Thoracic aorta (tissue), 2 donors: Measurements from ENCODE around the gene EFCAB5. TPM values are rescaled to one million over a fixed set of nuclear protein-coding genes. Genes with fewer than 3 reads are reported as not detected.

Source experiments
- ATAC-seq: fragments of 150-250 bp; one replicate; pipeline ENCODE4 v1.8.0; 2017; ENCODE audit warnings: low read depth; ENCODE audit not compliant: insufficient number of reproducible peaks, low FRiP score
- DNase-seq: peaks from one replicate; pipeline ENCODE4 v3.0.0-alpha.2; 2020; ENCODE audit warnings: low spot score
- H3K27ac ChIP-seq, 2 donors: fragments of 200-600 bp; sonication (generic); 1 replicate in 1 of 2; 2 replicates in 1 of 2; pipeline ENCODE4 v1.5.1; 2016; ENCODE audit warnings: mild to moderate bottlenecking in 2 of 2, moderate library complexity in 2 of 2
- H3K27me3 ChIP-seq: fragments of 200-600 bp; sonication (generic); replicated peaks from 2 replicates; pipeline ENCODE4 v1.6.0; 2016; ENCODE audit warnings: mild to moderate bottlenecking; ENCODE audit not compliant: insufficient read depth
- H3K36me3 ChIP-seq: fragments of 200-600 bp; sonication (generic); one replicate; pipeline ENCODE4 v1.5.1; 2016
- H3K4me1 ChIP-seq, 2 donors: fragments of 200-600 bp; sonication (generic); 1 replicate in 1 of 2; 2 replicates in 1 of 2; pipeline versions ENCODE4 v1.5.1 to v1.6.0; 2016; ENCODE audit warnings: low read depth in 2 of 2, mild to moderate bottlenecking in 1 of 2; ENCODE audit not compliant: control insufficient read depth in 1 of 2
- H3K4me3 ChIP-seq: fragments of 200-600 bp; sonication (generic); 2 replicates; pipeline ENCODE4 v1.5.1; 2016; ENCODE audit warnings: mild to moderate bottlenecking
- H3K9me3 ChIP-seq: fragments of 200-600 bp; sonication (generic); 2 replicates; pipeline ENCODE4 v1.5.1; 2016
- total RNA-seq, 2 donors: library from RNA; depleted of rRNA; stranded (reverse); fragments of >200 nt; gene quantifications; one replicate each; pipeline versions ENCODE4 v1.1.0 to v1.2.3, GENCODE V29; 2016
- TF ChIP-seq, protein P1 (sequence below): fragments of 200-600 bp; sonication (generic); IDR thresholded peaks from one replicate; pipeline ENCODE4 v1.5.1; 2019; ENCODE audit warnings: antibody characterized with exemption

EFCAB5 gene
- total RNA-seq, 2 donors from 2014 or later, result 1.9 TPM; not detected in 1

- Histone ChIP-seq H3K4me1 (no peaks in the 10 kb centered on the region), H3K36me3 (no peaks in the 10 kb centered on the region), H3K4me3 (no peak overlapping the region), H3K27me3 (no peaks in the 10 kb centered on the region), H3K9me3 (no peaks in the 10 kb centered on the region), H3K27ac (no peak overlapping the region)
- ATAC-seq, result no peak
- DNase-seq, result no peak
- TF ChIP-seq, protein P1, sequence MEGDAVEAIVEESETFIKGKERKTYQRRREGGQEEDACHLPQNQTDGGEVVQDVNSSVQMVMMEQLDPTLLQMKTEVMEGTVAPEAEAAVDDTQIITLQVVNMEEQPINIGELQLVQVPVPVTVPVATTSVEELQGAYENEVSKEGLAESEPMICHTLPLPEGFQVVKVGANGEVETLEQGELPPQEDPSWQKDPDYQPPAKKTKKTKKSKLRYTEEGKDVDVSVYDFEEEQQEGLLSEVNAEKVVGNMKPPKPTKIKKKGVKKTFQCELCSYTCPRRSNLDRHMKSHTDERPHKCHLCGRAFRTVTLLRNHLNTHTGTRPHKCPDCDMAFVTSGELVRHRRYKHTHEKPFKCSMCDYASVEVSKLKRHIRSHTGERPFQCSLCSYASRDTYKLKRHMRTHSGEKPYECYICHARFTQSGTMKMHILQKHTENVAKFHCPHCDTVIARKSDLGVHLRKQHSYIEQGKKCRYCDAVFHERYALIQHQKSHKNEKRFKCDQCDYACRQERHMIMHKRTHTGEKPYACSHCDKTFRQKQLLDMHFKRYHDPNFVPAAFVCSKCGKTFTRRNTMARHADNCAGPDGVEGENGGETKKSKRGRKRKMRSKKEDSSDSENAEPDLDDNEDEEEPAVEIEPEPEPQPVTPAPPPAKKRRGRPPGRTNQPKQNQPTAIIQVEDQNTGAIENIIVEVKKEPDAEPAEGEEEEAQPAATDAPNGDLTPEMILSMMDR, result no peak
Measured at GRCh38 chr17:29968271-29968670, 26.8 kb downstream of the EFCAB5 start.

- Histone ChIP-seq H3K4me3 (no peak overlapping the region), H3K36me3 (no peaks in the 10 kb centered on the region), H3K9me3 (no peaks in the 10 kb centered on the region), H3K4me1 (no peaks in the 10 kb centered on the region), H3K27me3 (no peaks in the 10 kb centered on the region), H3K27ac (no peak overlapping the region)
- TF ChIP-seq, protein P1, result no peak
- ATAC-seq, result no peak
- DNase-seq, result no peak
Measured at GRCh38 chr17:29972277-29972676, 30.8 kb downstream of the EFCAB5 start.

DNA sequence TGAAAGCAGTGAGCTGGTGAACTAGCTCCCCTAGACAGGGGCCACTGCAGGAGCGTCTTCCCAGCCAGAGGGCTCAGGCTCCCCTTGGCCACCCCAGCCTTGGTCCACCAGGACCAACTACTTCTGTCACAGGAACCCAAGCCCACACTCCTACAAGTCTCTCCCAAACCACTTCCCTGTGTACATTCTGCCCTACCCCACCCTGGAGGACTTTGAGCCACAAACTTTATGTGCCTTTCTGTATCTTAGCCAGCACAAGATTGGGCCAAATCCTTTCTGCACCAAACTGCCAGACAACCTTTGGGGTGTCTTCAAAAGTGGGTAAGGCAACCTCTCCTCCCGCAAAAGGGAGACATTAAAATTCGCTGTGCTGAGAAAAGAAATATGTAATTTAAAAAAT is 31.6 kb downstream of the EFCAB5 start:
- H3K9me3 ChIP-seq, result no peaks in the 10 kb centered on the region
- H3K4me3 ChIP-seq, result no peak overlapping the region
- no peaks in the 10 kb centered on the region for H3K27me3 ChIP-seq
- H3K36me3 ChIP-seq, result no peaks in the 10 kb centered on the region
- no peak for ATAC-seq
- DNase-seq, result no peak
- TF ChIP-seq, protein P1, result no peak
- H3K4me1 ChIP-seq, result no peaks in the 10 kb centered on the region
- no peak overlapping the region for H3K27ac ChIP-seq

DNA sequence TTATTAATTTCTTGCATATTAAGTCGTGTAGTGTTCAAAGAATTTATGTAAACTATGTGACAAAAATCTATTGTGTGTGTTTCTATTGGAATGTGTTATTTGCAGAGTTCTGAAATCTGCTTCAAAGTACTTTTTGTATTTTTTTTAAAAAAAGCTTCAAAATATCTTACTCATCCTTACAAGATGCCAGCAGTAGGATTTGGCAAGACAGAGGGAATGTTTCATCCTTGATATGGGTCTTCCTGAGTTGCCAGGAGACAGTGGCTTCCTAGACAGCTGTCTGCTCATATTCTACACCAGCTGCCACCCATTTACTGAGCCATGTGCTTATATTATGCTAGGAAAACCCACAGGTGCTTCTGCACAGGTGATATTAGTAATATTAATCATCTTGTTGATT is 36.4 kb downstream of the EFCAB5 start:
- no peak overlapping the region for H3K27ac ChIP-seq
- H3K36me3 ChIP-seq, result no peaks in the 10 kb centered on the region
- ATAC-seq, result no peak
- H3K4me3 ChIP-seq, result no peak overlapping the region
- no peak for DNase-seq
- no peaks in the 10 kb centered on the region for H3K9me3 ChIP-seq
- no peaks in the 10 kb centered on the region for H3K4me1 ChIP-seq
- TF ChIP-seq, protein P1, result no peak
- H3K27me3 ChIP-seq, result no peaks in the 10 kb centered on the region

GRCh38 chr17:29980261-29980660 is 38.8 kb downstream of the EFCAB5 start:
- no peak for DNase-seq
- Histone ChIP-seq H3K27ac (no peak overlapping the region), H3K27me3 (no peaks in the 10 kb centered on the region), H3K9me3 (no peaks in the 10 kb centered on the region), H3K36me3 (no peaks in the 10 kb centered on the region), H3K4me1 (no peaks in the 10 kb centered on the region), H3K4me3 (no peak overlapping the region)
- TF ChIP-seq, protein P1, result no peak
- no peak for ATAC-seq
